ENCODE measurements around the gene PRAC1.
A peak's percentile ranks its signal among the peaks of the same experiment; 100 is the strongest.

PRAC1 gene

DNA sequence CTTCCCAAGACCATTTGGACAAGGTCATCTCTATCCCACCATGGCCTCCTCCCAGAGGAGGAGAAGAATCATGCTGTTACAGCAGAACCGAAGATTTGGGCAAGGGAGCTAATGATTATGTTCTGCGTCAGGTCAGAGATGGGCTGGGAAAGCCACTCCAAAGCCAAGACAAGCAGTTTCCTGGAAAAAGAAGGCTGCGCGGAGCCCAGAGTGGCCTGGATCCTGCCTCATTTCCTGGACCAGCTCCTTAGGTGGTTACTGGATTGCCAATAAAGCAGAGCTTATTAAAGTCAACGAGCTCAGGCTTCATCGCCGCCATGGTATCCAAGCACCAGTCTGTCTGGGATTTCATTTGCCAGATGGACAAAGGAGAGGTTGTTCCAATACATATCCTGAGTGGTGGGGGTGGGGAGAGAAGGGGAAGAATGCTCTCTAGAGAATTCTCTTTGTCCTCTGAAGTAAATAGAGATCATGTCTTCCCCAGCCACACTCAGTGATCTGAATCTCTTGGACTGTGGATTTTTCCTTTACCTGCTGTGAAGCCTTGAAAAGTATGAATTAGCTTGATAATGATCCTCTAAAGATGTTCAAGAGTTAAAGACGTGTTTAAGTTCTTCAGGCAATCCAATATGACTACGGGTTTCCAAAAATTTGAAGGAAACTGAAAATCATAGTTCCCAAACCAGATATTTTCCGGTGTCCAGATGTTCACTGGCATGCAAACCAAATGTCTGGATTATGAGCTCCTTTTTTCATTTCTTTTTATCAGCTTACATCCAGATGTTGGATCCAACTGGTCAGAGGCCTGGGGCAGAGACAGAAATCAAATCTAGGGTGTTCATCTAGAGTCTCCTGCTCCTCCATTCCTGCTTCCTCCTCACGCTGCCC lies 17.7 kb downstream of the PRAC1 start:
- no peak for DNase-seq (ENCODE audit: low read depth in 2 of 2)

DNA sequence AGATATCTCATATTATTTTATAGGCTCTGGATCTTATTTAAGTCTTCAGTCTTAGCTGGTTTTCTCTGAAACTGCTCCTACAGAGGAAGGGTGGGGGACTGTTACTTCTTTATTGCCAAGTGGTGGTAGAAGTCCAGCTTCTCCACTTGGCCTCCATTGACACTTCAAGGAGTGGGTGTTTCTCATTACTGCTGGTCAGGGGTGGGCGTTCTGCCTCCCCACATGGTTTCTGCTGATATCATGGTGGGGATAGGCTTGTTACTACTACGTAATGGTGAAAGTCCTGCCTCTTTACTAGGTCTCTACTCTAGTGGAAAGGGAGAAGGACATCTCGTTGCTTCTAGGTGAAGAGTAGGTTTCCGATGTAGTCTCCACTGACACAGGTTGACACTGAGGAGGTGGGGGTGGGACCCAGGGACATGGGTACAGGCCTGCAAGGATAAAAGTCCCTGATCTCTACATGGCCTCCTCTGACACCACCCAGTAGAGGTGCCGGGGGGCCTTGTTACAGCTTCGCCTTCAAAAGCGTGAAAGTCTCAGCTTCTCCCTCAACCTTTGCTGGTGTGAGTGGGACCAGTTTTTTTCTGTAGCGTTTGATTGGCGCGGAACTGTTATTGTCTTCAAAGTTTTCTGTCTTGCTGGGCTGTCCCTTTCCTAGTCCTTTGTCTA lies 20.3 kb downstream of the PRAC1 start:
- no peak for DNase-seq (ENCODE audit: low read depth in 2 of 2)

DNA sequence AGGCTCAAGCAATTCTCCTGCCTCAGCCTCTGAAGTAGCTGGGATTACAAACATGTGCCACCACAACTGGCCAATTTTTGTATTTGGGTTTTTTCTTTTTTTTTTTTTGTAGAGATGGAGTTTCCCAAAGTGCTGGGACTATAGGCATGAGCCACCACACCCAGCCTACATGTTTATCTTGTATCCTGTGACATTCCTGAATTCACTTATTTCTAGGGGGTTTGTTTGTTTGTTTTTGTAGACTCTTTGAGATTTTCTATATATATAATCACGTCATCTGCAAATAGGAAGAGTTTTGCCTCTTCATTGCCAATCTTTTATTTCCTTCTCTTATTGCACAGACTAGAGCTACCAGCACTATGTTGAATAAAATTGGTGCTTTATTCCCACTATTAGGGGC lies 29.1 kb downstream of the PRAC1 start:
- DNase-seq (ENCODE audit: low read depth in 2 of 2), result no peak

DNA sequence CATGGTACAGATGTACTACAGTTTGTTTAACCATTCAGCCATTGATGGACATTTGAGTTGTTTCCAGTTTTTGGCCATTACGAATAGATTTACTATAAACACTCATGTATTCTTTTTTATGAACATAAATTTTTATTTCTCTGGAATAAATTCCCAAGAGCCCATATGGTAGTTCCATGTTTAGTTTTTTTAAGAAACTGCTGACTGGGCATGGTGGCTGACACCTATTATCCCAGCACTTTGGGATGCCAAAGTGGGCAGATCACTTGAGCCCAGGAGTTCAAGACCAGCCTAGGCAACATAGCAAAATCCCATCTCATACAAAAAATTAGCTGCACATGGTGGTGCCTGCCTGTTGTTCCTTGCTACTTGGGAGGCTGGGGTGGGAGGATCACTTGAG lies 30.3 kb downstream of the PRAC1 start:
- no peak for DNase-seq (ENCODE audit: low read depth in 2 of 2)

DNA sequence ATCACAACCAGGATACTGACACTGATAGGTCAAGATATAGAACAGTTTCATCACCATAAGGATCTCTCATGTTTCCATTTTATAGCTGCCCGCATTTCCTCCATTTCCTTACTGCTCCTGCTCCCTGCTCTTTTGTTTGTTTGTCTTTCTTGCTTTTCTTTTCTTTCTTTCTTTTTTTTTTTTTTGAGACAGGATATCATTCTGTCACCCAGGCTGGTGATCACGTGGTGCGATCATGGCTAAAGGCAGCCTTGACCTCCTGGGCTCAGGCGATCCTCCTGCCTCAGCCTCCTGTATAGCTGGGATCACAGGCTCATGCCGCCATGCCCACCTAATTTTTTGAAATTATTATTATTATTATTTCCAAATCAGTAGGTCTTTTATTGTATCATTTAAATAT lies 31.7 kb downstream of the PRAC1 start:
- DNase-seq (ENCODE audit: low read depth in 2 of 2), result no peak

DNA sequence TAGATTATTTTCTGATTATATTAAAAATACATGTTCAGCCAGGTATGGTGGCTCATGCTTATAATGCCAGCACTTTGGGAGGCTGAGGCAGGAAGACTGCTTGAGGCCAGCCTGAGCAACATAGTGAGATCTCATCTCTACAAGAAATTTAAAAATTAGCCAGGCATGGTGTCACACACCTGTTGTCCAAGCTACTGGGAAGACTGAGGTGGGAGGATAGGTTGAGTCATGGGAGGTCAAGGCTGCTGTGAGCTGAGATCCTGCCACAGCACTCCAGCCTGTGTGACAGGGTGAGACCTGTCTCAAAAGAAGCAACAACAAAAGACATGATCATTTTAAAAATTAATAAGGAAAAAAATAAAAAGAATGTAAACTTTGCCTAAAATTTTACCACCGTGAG lies 40.7 kb downstream of the PRAC1 start:
- DNase-seq (ENCODE audit: low read depth in 2 of 2), result no peak

DNA sequence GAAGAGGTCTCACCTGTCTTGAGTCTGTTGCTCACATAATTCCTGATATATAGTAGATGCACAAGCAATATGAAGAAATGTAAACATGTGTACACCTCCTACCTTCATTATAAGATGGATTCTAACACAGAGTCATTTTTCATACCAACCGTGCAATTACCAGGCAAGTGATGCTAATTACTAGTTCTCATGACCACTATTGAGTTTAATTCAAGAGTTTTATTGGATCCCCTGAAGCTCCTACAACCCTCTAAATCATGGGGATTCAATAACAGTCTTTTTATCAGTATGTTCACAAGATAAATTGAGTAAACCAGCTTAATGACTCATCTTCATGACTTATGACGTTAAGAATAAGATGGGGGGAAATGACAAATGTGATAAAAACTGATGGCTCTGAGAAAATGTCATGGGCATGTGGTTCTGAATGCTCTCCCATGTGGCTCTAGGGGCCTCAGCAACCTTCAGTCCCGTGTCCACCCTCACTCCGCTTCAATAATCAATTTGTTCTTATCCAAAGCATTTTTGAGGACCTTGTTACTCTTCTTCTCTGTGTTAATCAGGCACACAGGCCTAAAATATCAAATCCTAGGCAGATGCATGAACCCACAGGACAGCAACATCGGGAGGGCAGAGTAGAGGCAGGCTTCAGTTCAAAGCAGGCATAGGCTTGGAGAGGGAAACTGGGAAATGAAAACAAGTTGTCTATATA lies 42.8 kb downstream of the PRAC1 start:
- DNase-seq (ENCODE audit: low read depth in 2 of 2), result no peak

DNA sequence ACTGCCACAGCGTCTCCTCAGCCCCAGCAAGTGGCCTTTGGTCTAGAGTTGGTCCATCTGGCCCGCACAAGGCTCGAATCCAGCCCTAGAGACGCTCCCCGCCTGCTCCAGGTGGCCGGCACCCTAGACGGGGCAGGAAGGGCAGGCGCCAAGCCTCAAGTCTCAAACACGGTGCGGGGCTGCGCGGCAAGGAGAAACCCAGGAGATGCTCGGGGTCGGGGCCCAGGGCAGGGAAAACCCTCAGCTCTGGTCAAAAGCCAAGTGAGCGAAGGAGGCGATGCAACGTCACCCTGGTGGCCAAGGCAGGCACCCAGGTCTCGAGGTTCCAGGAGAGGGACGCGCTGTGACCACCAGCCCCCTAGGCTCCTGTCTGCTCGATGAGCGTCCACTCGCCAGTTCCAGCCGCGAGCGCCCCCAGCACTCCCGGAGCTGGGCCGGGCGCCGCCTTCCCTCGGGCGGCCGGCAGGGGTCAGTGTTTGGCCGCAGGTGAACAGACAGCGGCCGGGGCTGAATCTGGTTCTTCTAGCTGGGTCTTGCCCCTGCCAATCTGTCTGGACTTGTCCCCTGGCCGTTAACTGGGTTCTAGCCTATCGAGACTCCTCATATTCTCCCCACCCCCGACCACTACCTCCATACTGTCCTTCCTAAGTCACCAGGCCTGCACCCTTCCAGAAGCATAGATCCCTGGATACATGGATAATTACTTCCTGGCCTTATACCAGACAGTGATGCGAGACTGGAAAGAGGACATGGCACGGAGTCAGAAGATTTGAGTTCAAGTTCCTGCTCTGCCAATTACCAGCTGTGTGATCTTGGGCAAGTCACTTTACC lies 44.0 kb downstream of the PRAC1 start:
- DNase-seq (ENCODE audit: low read depth in 2 of 2), result peak; percentile 25 to 40

DNA sequence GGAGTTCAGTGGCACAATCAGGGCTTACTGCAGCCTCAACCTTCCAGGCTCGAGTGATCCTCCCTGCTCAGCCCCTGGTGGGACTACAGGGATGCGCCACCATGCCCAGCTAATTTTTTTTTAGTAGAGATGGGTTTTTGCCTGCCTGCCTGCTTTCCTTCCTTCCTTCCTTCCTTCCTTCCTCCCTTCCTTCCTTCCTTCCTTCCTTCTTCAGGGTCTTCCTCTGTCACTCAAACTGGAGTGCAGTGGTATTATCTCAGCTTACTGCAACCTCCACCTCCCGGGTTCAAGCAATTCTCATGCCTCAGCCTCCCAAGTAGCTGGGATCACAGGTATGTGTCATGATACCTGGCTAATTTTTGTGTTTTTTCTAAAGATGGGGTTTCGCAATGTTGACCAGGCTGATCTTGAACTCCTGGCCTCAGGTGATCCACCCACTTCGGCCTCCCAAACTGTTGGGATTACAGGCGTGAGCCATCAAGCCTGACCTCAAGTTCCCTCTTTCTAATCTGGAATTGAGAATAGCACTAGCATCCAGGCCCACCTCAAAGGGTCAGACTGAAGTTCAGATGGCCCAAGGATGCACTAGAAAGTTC lies 45.3 kb downstream of the PRAC1 start:
- no peak for DNase-seq (ENCODE audit: low read depth in 2 of 2)

DNA sequence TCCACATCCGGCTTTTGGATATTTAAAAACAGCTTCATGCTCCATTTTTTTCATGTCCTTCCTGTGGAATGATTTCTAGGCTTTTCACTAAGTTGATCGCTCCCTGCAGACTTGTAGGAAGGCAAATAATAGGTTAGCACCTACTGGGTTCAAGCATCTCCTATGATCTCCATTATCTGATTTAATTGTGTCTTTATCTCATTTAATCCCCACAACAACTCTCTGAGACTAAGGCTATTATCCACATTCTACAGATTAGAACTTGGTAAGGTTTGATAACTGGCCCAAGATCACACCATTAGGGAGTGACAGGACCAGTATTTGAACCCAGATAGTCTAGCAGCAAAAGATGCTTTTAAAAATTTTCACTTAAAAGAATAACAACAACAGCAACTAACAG lies 50.0 kb downstream of the PRAC1 start:
- no peak for DNase-seq (ENCODE audit: low read depth in 2 of 2)
